GM12878 (cell line): ENCODE measurements around the gene IGFALS.

Experiments
- JUND ChIP-seq: IDR thresholded peaks from 2 replicates; pipeline ENCODE4 v1.6.1; 2012; ENCODE audit warnings: low read depth, mild to moderate bottlenecking, low read length, improper control_type of control experiment, moderate library complexity
- MTA2 ChIP-seq: fragments of 450-650 bp; IDR thresholded peaks from 2 replicates; pipeline ENCODE4 v1.6.1; 2016; ENCODE audit warnings: low read depth, mild to moderate bottlenecking, moderate library complexity
- NFIC ChIP-seq: IDR thresholded peaks from 2 replicates; pipeline ENCODE4 v1.6.1; 2012; ENCODE audit warnings: low read depth, mild to moderate bottlenecking, inconsistent platforms, low read length, moderate library complexity
- NR2C2 ChIP-seq: IDR thresholded peaks from 2 replicates; pipeline ENCODE4 v1.6.1; 2011; ENCODE audit warnings: borderline replicate concordance, low read depth; ENCODE audit not compliant: control insufficient read depth, insufficient read length
- POLR2A ChIP-seq: IDR thresholded peaks from 2 replicates; pipeline ENCODE4 v1.6.1; 2011; ENCODE audit warnings: low read depth, mild to moderate bottlenecking, low read length
- TARDBP ChIP-seq: IDR thresholded peaks from 2 replicates; pipeline ENCODE4 v1.6.1; 2016; ENCODE audit warnings: borderline replicate concordance
- TF ChIP-seq, protein P1 (sequence below): IDR thresholded peaks from 2 replicates; pipeline ENCODE4 v1.6.1; 2012; ENCODE audit warnings: mild to moderate bottlenecking, low read depth, low read length

DNA sequence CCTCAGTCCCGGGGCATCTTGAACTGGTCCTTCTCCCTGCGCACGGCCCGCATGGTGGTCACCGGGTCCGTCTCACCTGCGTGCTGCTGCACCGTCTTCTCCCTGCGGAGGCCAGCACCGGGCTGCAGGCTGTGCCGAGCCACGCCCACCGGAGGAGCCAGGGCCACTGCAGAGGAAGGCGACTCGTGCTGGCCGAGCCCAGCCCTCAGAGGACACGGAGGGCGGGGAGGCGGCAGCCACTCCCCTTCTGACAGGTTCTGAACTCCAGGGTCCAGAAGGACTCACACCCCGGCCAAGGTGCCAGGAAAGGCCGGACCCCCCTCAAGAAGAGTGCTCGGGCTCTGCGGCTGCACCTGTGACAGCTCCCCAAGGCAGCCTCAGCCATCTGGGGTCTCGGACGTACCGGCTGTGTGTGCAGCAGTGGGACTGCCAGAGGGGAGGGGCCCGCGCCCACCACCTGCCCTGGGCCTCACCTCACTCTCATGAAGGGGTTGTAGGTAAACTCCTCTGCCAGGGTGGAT is 15.8 kb upstream of the IGFALS start:
- TF ChIP-seq MTA2: no peak
- TF ChIP-seq NR2C2: no peak
- no peak for TF ChIP-seq NFIC
- TF ChIP-seq JUND: no peak
- TF ChIP-seq, protein P1, sequence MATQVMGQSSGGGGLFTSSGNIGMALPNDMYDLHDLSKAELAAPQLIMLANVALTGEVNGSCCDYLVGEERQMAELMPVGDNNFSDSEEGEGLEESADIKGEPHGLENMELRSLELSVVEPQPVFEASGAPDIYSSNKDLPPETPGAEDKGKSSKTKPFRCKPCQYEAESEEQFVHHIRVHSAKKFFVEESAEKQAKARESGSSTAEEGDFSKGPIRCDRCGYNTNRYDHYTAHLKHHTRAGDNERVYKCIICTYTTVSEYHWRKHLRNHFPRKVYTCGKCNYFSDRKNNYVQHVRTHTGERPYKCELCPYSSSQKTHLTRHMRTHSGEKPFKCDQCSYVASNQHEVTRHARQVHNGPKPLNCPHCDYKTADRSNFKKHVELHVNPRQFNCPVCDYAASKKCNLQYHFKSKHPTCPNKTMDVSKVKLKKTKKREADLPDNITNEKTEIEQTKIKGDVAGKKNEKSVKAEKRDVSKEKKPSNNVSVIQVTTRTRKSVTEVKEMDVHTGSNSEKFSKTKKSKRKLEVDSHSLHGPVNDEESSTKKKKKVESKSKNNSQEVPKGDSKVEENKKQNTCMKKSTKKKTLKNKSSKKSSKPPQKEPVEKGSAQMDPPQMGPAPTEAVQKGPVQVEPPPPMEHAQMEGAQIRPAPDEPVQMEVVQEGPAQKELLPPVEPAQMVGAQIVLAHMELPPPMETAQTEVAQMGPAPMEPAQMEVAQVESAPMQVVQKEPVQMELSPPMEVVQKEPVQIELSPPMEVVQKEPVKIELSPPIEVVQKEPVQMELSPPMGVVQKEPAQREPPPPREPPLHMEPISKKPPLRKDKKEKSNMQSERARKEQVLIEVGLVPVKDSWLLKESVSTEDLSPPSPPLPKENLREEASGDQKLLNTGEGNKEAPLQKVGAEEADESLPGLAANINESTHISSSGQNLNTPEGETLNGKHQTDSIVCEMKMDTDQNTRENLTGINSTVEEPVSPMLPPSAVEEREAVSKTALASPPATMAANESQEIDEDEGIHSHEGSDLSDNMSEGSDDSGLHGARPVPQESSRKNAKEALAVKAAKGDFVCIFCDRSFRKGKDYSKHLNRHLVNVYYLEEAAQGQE: no peak
- TF ChIP-seq TARDBP: no peak
- no peak for TF ChIP-seq POLR2A
